ENCODE data around the gene PTPRJ.
A peak's percentile ranks its signal among the peaks of the same experiment; 100 is the strongest.

The PTPRJ gene

GRCh38 chr11:48193876-48194275 is 213.5 kb downstream of the PTPRJ start:
- H3K4me3 ChIP-seq (ENCODE audit: low read depth, low read length): no peak overlapping the region
- TF ChIP-seq CTCF (IDR thresholded peaks at IDR 0.05; ENCODE audit: low read depth, low read length, missing control alignments): no peak
- DNase-seq (ENCODE audit: low read depth): no peak

- DNase-seq (ENCODE audit: low read depth): no peak
- no peak overlapping the region for H3K4me3 ChIP-seq (ENCODE audit: low read depth, low read length)
- no peak for TF ChIP-seq CTCF (IDR thresholded peaks at IDR 0.05; ENCODE audit: low read depth, low read length, missing control alignments)
Measured at GRCh38 chr11:48207881-48208280, 227.5 kb downstream of the PTPRJ start.

GRCh38 chr11:48210052-48210451 is 229.7 kb downstream of the PTPRJ start:
- H3K4me3 ChIP-seq (ENCODE audit: low read depth, low read length): no peak overlapping the region
- no peak for DNase-seq (ENCODE audit: low read depth)
- peak; percentile 16 for TF ChIP-seq CTCF (IDR thresholded peaks at IDR 0.05; ENCODE audit: low read depth, low read length, missing control alignments)

GRCh38 chr11:48216510-48216909 is 236.2 kb downstream of the PTPRJ start, which contains the start of gene OR4B1:
Gene OR4B1, plus strand, starts transcription at chr11:48216810. Its CDS starts 0 bp downstream, at chr11:48216810.
- no peak for DNase-seq (ENCODE audit: low read depth)

More at GRCh38 chr11:48216510-48216909, 236.2 kb downstream of the PTPRJ start, which contains the start of gene OR4B1:
- TF ChIP-seq CTCF (IDR thresholded peaks at IDR 0.05; ENCODE audit: low read depth, low read length, missing control alignments): no peak
- no peak within 1 kb of the TSS for H3K4me3 ChIP-seq (ENCODE audit: low read depth, low read length)

All from GM12864 (cell line).